Measurements from ENCODE around the gene GPR65. TPM values are rescaled to one million over a fixed set of nuclear protein-coding genes. Genes with fewer than 3 reads are reported as not detected.

Gene GPR65
- total and polyA plus RNA-seq, 10 of the 15 experiments (the other 5 are each of a cell fraction or from before 2014, with no cell fraction given) = 4.4 to 14.7 (median 9.4) TPM

DNA sequence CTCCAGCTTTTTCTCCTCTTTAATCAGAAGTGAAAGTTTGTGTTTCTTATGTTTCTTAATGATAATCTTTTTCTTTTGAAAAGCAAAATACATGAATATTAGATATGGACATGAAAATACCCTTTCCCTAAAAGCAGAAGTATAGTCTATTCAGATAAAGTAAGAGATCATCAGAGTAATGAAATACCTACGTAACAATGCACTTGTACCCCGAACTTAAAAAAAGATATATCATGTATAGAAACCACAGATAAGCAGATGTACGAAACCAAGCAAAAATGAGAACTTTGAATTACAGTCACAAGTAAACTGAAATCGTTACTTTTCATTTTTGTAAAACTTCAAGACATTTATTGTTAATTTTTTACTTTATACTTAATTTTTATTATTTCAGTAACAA lies 1.5 kb upstream of the GPR65 start:
- no peak for FAIRE-seq
- Histone ChIP-seq H3K4me1 (ENCODE audit: control insufficient read depth, insufficient read depth, low read length) (peaks cover 16% of the 10 kb centered on the region), H3K27me3 (replicated peaks in 1 of 2; ENCODE audit: control insufficient read depth in 2 of 2, insufficient read depth in 2 of 2, low read length in 1 of 2) (no peaks in the 10 kb centered on the region), H3K9ac (ENCODE audit: control insufficient read depth, insufficient read depth, low read length) (no peak overlapping the region), H3K9me3 (replicated peaks; ENCODE audit: control insufficient read depth, insufficient read depth, low read length) (no peaks in the 10 kb centered on the region; the same call in 2 of the 3 replicates), H4K20me1 (ENCODE audit: control insufficient read depth, insufficient read depth) (no peaks in the 10 kb centered on the region), H2AFZ (ENCODE audit: control insufficient read depth, low read depth, low read length) (peak overlapping the region; percentile 20), H3K4me2 (ENCODE audit: control insufficient read depth, insufficient read depth) (no peak overlapping the region), H3K79me2 (ENCODE audit: control insufficient read depth, insufficient read depth, low read length) (peaks cover 30% of the 10 kb centered on the region), H3K27ac (ENCODE audit: control insufficient read depth, insufficient read depth) (no peak overlapping the region), H3K4me3 (no peak overlapping the region), H3K36me3 (ENCODE audit: control insufficient read depth in 2 of 2, insufficient read depth in 2 of 2, low read length in 1 of 2) (no peaks in the 10 kb centered on the region)
- intact Hi-C loops (cut with micrococcal nuclease; ENCODE audit: unreplicated experiment) = no loop called here
- RAD21 ChIA-PET (ENCODE audit: unreplicated experiment) = interaction anchor here (1.2 to 6.3 kb wide), 2 partner anchors 10 to 57 kb away, joined by 4 to 107 read pairs; partner anchors contain the start of gene GALC
- CTCF ChIA-PET = interaction anchor here (0.6 to 3.3 kb wide), 4 partner anchors 10 to 58 kb away, joined by 3 to 18 read pairs (median 7); partner anchors contain the start of gene GALC
- no peak for DNase-seq (ENCODE audit: low read depth, low spot score)
- WGBS (ENCODE audit: insufficient coverage, insufficient replicate concordance, low lambda C conversion rate, missing lambda C conversion rate) = 33% methylated on average over 4 of the region's 4 CpGs
- no TSS peak for BruUV-seq (replicated peaks)
- TF ChIP-seq EP300 (IDR thresholded peaks at IDR 0.05; ENCODE audit: borderline replicate concordance in 1 of 2, control insufficient read depth in 1 of 2, low read depth in 2 of 2, low read length in 2 of 2) (0 out of 4 replicates have a peak, but pooled peaks of 1 of the 2 experiments have one; percentile 1), TCF7 (IDR thresholded peaks at IDR 0.05; ENCODE audit: borderline replicate concordance) (no peak), RUNX3 (IDR thresholded peaks at IDR 0.05; ENCODE audit: low read length) (peak; percentile 29; the same call in 1 of the 2 replicates), YY1 (IDR thresholded peaks at IDR 0.05; ENCODE audit: low read depth, low read length) (no peak), IRF4 (IDR thresholded peaks at IDR 0.05; ENCODE audit: low read depth, low read length) (no peak), ZNF384 (IDR thresholded peaks at IDR 0.05; ENCODE audit: borderline replicate concordance, low read depth, low read length) (no peak), ZNF217 (IDR thresholded peaks at IDR 0.05) (no peak)
- SMC1A ChIA-PET (ENCODE audit: uncharacterized antibody, unreplicated experiment) = interaction anchor here (9.7 kb wide), 1 partner anchor 10 kb away, joined by 158 read pairs; the partner anchor contains the start of gene GALC
- no peak for ATAC-seq
- POLR2A ChIA-PET = interaction anchor here (10.0 kb wide), 1 partner anchor 10 kb away, joined by 122 read pairs; the partner anchor contains the start of gene GALC
- in situ Hi-C loops (cut with MboI) = no loop called here

All from GM12878 (cell line).